Karpas-422 (cell line): Measurements from ENCODE around the gene AGMAT. TPM values are rescaled to one million over a fixed set of nuclear protein-coding genes. Genes with fewer than 3 reads are reported as not detected.
A peak's percentile ranks its signal among the peaks of the same experiment; 100 is the strongest.
"Not testable (repeated sequence)": the region's sequence is repeated elsewhere in the genome, so short reads cannot be mapped to it uniquely, and the experiment has no call there.

Experiments
- DNase-seq: peaks from one replicate; pipeline ENCODE4 v3.0.0-alpha.2; 2015
- H2AFZ ChIP-seq: fragments of 200-600 bp; sonication (generic); 2 replicates; pipeline ENCODE4 v1.6.1; 2014; ENCODE audit warnings: antibody characterized with exemption, low read length, mixed read lengths
- H3K27ac ChIP-seq: fragments of 200-600 bp; sonication (generic); 2 replicates; pipeline ENCODE4 v1.5.1; 2014; ENCODE audit warnings: mild to moderate bottlenecking, low read length, moderate library complexity
- H3K27me3 ChIP-seq: fragments of 200-600 bp; sonication (generic); 2 replicates; pipeline ENCODE4 v1.6.1; 2014; ENCODE audit warnings: low read length, mixed read lengths
- H3K36me3 ChIP-seq: fragments of 200-600 bp; sonication (generic); 2 replicates; pipeline ENCODE4 v1.6.1; 2014; ENCODE audit warnings: low read length, mixed read lengths; ENCODE audit not compliant: insufficient read depth
- H3K4me1 ChIP-seq: fragments of 200-600 bp; sonication (generic); 2 replicates; pipeline ENCODE4 v1.6.1; 2014; ENCODE audit warnings: mild to moderate bottlenecking, low read length, mixed read lengths
- H3K4me2 ChIP-seq: fragments of 200-600 bp; sonication (generic); 2 replicates; pipeline ENCODE4 v1.6.1; 2014; ENCODE audit warnings: low read length, low read depth, mild to moderate bottlenecking; ENCODE audit not compliant: poor library complexity, severe bottlenecking
- H3K4me3 ChIP-seq: fragments of 200-600 bp; sonication (generic); 2 replicates; pipeline ENCODE4 v1.5.1; 2014; ENCODE audit warnings: mild to moderate bottlenecking, antibody characterized with exemption, low read length, mixed read lengths
- H3K79me2 ChIP-seq: fragments of 200-600 bp; sonication (generic); 2 replicates; pipeline ENCODE4 v1.6.1; 2014; ENCODE audit warnings: mild to moderate bottlenecking, low read length, mixed read lengths
- H3K9ac ChIP-seq: fragments of 200-600 bp; sonication (generic); 2 replicates; pipeline ENCODE4 v1.6.0; 2014; ENCODE audit warnings: low read length
- H3K9me2 ChIP-seq: fragments of 200-600 bp; sonication (generic), shearing (Covaris generic); replicated peaks from 2 replicates; pipeline ENCODE4 v1.6.0; 2014; ENCODE audit warnings: mild to moderate bottlenecking, low read length, moderate library complexity; ENCODE audit not compliant: insufficient read depth
- H3K9me3 ChIP-seq: fragments of 300-700, 200-600 bp; sonication (generic); 2 replicates; pipeline ENCODE4 v1.6.1; 2014; ENCODE audit warnings: low read length, mixed read lengths
- H4K20me1 ChIP-seq: fragments of 200-600 bp; sonication (generic); 2 replicates; pipeline ENCODE4 v1.6.1; 2014; ENCODE audit warnings: mild to moderate bottlenecking, antibody characterized with exemption, low read length, low read depth; ENCODE audit not compliant: insufficient read depth
- total RNA-seq: library from RNA; depleted of rRNA; stranded (reverse); fragments of >200 nt; shearing (Covaris generic); gene quantifications from 2 replicates; pipeline ENCODE4 v1.2.3, GENCODE V29; 2014; ENCODE audit warnings: low replicate concordance

The AGMAT gene
- total RNA-seq, 1 experiment from 2014 or later: 3.3 TPM

DNA sequence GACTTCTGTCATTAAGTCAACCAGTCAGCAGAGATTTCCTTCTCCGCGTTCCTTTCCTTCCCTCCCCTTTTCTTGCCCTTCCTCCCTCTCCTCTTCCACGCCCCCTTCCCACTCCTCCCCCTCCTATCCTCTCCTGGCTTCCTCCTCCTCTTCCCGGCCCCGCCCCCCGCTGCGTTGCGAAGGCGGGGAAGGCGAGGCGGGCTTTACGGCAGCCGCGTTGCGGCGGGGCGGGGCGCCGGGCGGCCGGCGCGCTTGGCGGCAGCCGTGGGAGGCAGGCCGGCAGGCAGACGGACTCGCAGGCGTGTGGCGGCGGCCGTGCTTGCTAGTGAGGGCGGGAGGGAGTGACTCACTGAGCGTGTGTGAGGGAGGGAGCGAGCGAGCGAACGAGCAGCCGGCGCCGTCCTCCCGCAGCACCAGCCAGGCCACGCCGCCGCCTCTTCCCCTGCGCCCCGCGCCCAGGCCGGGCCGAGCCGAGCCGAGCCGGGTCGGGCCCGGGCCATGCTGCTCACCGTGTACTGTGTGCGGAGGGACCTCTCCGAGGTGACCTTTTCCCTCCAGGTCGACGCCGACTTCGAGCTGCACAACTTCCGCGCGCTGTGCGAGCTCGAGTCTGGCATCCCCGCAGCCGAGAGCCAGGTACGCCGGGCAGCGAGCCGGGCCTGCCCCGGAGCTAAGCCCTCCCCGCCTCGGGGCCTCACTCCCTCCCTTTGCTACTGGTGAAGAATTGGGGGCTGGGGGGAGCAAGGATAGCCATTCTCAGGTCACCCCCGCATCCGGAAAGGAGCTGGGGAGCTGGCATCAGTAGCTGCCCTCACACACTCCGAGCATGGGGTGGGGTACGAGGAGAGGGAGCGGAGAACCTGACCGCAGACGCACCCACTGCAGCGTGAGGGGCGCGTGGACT lies 32.6 kb upstream of the AGMAT start, which contains the start of gene DDI2:
Gene DDI2 (plus strand): TSS at position 286 of the 904 bp plus-strand sequence. CDS start 213 bp downstream, at position 499.
- H3K27me3 ChIP-seq: no peaks in the 10 kb centered on the region
- peak within 1 kb of the TSS; percentile 98 for H3K9ac ChIP-seq
- H3K4me1 ChIP-seq: peaks cover 32% of the 10 kb centered on the region
- H3K4me2 ChIP-seq: peak within 1 kb of the TSS; percentile 86
- H4K20me1 ChIP-seq: peaks cover 20% of the 10 kb centered on the region
- peak within 1 kb of the TSS; percentile 93 for H3K4me3 ChIP-seq
- peak within 1 kb of the TSS; percentile 80 for H3K27ac ChIP-seq
- H3K9me2 ChIP-seq: no peaks in the 10 kb centered on the region
- H3K9me3 ChIP-seq: no peaks in the 10 kb centered on the region
- peak; percentile 97 for DNase-seq
- H3K79me2 ChIP-seq: peaks cover 51% of the 10 kb centered on the region
- peak within 1 kb of the TSS; percentile 89 for H2AFZ ChIP-seq
- H3K36me3 ChIP-seq: peaks cover 17% of the 10 kb centered on the region; the same call in 1 of the 2 replicates

DNA sequence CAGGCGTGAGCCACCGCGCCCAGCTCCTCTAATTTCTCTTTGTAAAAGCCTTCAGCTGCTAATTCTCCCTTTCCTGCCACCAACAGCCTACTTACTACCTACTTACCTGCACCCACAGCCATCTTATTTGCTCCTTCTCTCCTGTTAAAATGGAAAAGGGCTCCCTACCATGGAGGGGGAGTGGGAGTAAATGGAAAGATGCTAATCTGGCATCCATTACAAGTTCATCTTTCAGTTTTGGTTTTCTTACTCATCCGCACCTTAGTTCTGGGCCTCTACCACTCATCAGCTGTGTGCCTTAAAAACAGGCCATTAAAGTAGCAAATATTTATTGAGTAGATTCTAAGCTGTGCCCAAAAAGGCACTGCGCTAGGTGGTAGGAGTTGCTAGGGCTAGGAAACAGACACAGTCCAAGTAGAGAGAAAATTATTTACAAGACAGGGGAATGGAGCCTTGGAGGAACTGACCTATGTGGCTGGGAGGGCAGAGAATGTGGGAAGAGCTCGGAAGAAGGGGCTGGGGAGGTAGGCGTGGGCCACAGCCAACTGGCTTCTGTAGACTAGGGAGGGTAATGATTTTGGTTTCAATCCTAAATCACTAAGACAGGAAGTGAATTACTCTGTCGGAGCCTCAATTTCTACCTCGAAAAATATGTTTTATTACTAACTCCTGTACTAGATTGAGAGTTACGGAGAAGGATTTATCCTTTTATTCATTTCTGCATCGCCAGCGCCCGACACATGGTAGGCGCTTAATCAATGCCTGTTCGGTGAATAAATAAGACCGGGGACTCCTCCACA lies 31.7 kb upstream of the AGMAT start:
- Histone ChIP-seq H3K4me2 (peak overlapping the region; percentile 86), H3K4me1 (peaks cover 32% of the 10 kb centered on the region), H3K27me3 (no peaks in the 10 kb centered on the region), H4K20me1 (peaks cover 13% of the 10 kb centered on the region), H3K4me3 (peak overlapping the region; percentile 93), H2AFZ (peak overlapping the region; percentile 89), H3K9me3 (no peaks in the 10 kb centered on the region), H3K9ac (peak overlapping the region; percentile 98), H3K27ac (no peak overlapping the region), H3K36me3 (peaks cover 14% of the 10 kb centered on the region; the same call in 1 of the 2 replicates), H3K79me2 (peaks cover 43% of the 10 kb centered on the region), H3K9me2 (no peaks in the 10 kb centered on the region)
- no peak for DNase-seq

DNA sequence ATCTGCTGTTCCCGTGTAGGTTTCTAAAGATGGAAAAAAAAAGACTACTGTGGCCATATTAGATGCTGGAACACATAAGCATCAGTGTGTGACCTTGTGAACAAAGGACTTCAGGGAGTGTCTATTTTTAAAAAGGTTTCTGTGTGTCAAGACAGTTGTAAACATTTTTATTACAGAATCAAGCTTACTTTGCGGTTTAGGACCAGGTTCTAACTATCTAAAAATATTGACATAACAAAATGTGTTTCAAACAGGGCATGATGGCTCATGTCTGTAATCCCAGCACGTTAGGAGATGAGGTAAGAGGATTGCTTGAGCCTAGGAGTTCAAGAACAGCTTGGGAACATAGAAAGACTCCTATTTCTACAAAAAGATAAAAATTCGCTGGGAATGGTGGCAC lies 25.3 kb upstream of the AGMAT start:
- no peaks in the 10 kb centered on the region for H4K20me1 ChIP-seq
- H3K36me3 ChIP-seq: no peaks in the 10 kb centered on the region
- H3K4me3 ChIP-seq: no peak overlapping the region
- no peaks in the 10 kb centered on the region for H3K4me1 ChIP-seq
- no peaks in the 10 kb centered on the region for H3K27me3 ChIP-seq
- no peak overlapping the region for H3K27ac ChIP-seq
- H3K9me3 ChIP-seq: no peaks in the 10 kb centered on the region
- no peak overlapping the region for H3K9ac ChIP-seq
- no peaks in the 10 kb centered on the region for H3K79me2 ChIP-seq
- DNase-seq: no peak
- H2AFZ ChIP-seq: no peak overlapping the region
- no peak overlapping the region for H3K4me2 ChIP-seq
- H3K9me2 ChIP-seq: no peaks in the 10 kb centered on the region

DNA sequence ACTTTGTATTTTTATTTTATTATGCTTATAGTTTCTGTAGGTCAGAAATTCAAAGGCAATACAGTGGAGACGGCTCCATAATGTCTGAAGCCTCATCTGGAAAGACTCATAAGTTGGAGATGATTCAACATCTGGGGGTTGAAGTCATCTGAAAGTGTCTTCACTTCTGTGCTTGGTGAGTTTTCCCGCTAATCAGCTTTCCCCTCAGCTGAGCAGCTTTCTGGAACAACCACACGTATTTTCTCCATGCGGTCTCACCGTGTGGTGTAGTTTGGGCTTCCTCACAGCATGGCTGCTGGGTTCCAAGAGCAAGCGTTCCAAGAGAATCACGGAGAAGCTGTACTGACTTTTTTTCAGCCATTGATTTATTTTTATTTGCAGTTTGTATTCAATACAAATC lies 24.8 kb upstream of the AGMAT start:
- Histone ChIP-seq H3K36me3 (no peaks in the 10 kb centered on the region), H2AFZ (no peak overlapping the region), H3K27me3 (no peaks in the 10 kb centered on the region), H3K9ac (no peak overlapping the region), H3K4me1 (no peaks in the 10 kb centered on the region), H3K9me2 (no peaks in the 10 kb centered on the region), H3K9me3 (no peaks in the 10 kb centered on the region), H3K27ac (no peak overlapping the region), H3K4me3 (no peak overlapping the region), H3K4me2 (no peak overlapping the region), H3K79me2 (no peaks in the 10 kb centered on the region), H4K20me1 (no peaks in the 10 kb centered on the region)
- no peak for DNase-seq

DNA sequence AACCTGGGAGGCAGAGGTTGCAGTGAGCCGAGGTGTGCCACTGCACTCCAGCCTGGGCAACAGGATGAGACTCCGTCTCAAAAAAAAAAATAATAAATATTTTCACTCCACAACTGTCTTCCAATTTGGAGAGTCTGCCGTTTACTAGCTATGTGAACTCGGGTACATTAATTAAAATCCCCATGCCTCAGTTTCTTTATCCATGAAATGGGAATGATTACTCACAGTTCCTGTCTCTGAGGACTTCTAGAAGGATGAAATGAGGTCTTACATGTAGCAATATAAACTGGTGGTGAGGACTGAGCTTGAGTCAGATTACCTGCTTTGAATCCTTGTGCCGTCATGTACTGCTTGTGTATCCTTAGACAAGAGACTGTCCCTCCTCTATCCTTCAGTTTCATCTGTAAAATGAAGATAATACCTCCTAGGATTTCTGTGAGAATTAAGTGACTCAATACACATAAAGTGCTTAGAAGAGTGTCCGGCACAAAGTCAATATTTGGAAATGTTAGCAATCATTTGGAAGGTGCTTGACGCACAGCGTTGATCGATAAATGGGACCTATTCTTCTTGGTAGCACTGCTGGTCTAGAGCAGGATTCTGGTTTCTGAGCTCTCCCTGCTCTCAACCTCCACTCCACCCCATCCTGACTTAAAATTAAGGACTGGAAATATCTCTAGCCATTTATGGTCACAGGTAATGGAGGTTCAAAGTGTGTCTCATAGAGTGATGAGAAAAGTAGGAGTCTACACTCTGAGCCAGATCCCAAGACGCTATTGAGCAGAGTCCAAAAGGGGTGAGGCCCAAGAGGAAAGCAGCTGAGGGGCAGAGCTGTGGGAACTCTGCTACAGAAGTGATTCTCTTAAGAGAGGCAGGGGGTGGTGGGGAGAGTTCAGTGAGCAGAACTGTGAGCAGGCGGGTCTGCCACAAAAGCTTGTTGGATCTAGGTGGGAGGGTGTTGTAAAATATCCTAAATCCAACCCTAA lies 20.8 kb upstream of the AGMAT start:
- Histone ChIP-seq H3K36me3 (no peaks in the 10 kb centered on the region), H3K4me1 (no peaks in the 10 kb centered on the region), H3K4me2 (no peak overlapping the region), H3K27ac (no peak overlapping the region), H3K4me3 (no peak overlapping the region), H3K27me3 (no peaks in the 10 kb centered on the region), H3K79me2 (no peaks in the 10 kb centered on the region), H3K9ac (no peak overlapping the region), H3K9me2 (no peaks in the 10 kb centered on the region), H3K9me3 (no peaks in the 10 kb centered on the region), H4K20me1 (no peaks in the 10 kb centered on the region), H2AFZ (no peak overlapping the region)
- no peak for DNase-seq

DNA sequence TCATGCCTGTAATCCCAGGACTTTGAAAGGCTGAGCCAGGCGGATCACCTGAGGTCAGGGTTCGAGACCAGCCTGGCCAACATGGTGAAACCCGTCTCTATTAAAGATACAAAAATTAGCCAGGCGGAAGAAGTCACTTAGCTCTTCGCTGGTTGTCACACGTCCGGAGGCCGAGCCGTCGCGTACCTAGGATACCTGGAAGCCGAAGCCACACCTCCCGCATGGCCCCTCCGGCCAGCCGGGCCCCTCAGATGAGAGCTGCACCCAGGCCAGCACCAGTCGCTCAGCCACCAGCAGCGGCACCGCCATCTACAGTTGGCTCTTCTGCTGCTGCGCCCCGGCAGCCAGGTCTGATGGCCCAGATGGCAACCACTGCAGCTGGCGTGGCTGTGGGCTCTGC lies 19.5 kb upstream of the AGMAT start:
- H3K27ac ChIP-seq, DNase-seq, H2AFZ ChIP-seq, H3K4me3 ChIP-seq, H3K36me3 ChIP-seq, H3K9me2 ChIP-seq, H3K4me2 ChIP-seq, H3K79me2 ChIP-seq, H4K20me1 ChIP-seq, H3K4me1 ChIP-seq, H3K9ac ChIP-seq, H3K9me3 ChIP-seq, H3K27me3 ChIP-seq: not testable (repeated sequence)

DNA sequence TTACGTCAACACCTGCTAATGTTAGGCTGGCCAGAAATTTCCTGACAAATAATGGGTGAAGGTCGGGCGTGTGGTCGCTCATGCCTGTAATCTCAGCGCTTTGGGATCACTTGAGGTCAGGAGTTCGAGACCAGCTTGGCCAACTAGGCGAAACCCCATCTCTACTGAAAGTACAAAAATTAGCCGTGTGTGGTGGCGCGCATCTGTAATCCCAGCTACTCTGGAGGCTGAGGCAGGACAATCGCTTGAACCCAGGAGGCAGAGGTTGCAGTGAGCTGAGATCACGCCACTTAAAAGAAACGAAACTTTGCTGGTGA lies 19.1 kb upstream of the AGMAT start:
- not testable (repeated sequence) for H3K9me3 ChIP-seq, H3K4me2 ChIP-seq, H3K4me1 ChIP-seq, H3K36me3 ChIP-seq, H3K9ac ChIP-seq, H3K27me3 ChIP-seq, DNase-seq, H2AFZ ChIP-seq, H3K27ac ChIP-seq, H3K79me2 ChIP-seq, H3K4me3 ChIP-seq, H3K9me2 ChIP-seq, H4K20me1 ChIP-seq
